Occipital lobe (tissue), 2 donors: ENCODE results near the gene TMEM88. TPM values are rescaled to one million over a fixed set of nuclear protein-coding genes. Genes with fewer than 3 reads are reported as not detected.
A peak's percentile ranks its signal among the peaks of the same experiment; 100 is the strongest.

Source experiments
- DNase-seq: peaks from one replicate; lab custom pipeline; 2025; lab: John Stamatoyannopoulos, UW
- total RNA-seq: library from RNA; depleted of rRNA; stranded (reverse); fragments of >200 nt; gene quantifications from one replicate; pipeline ENCODE4 v1.2.3, GENCODE V29; 2014

TMEM88 gene
- total RNA-seq, 1 donor from 2014 or later = 1.2 TPM

- peak; percentile 49 for DNase-seq
Measured at GRCh38 chr17:7843536-7844291, 11.2 kb upstream of the TMEM88 start.

GRCh38 chr17:7844292-7845154 lies 10.3 kb upstream of the TMEM88 start:
- peak; percentile 91 for DNase-seq

GRCh38 chr17:7845359-7846062 lies 9.4 kb upstream of the TMEM88 start:
- no peak for DNase-seq

- DNase-seq = no peak
Measured at GRCh38 chr17:7846063-7846735, 8.7 kb upstream of the TMEM88 start.

- no peak for DNase-seq
Measured at GRCh38 chr17:7846765-7847661, 7.9 kb upstream of the TMEM88 start.

- DNase-seq = no peak
Measured at GRCh38 chr17:7848131-7848579, 6.7 kb upstream of the TMEM88 start.

GRCh38 chr17:7848739-7849129 lies 6.1 kb upstream of the TMEM88 start:
- DNase-seq = no peak

GRCh38 chr17:7849130-7849750 lies 5.6 kb upstream of the TMEM88 start:
- no peak for DNase-seq

- DNase-seq = no peak
Measured at GRCh38 chr17:7849751-7850504, 4.9 kb upstream of the TMEM88 start.

- no peak for DNase-seq
Measured at GRCh38 chr17:7850701-7851437, 4.0 kb upstream of the TMEM88 start.

- peak; percentile 77 for DNase-seq
Measured at GRCh38 chr17:7851438-7852261, 3.2 kb upstream of the TMEM88 start.

- no peak for DNase-seq
Measured at GRCh38 chr17:7852262-7852670, 2.6 kb upstream of the TMEM88 start.

GRCh38 chr17:7852919-7853690 lies 1.8 kb upstream of the TMEM88 start:
- no peak for DNase-seq

GRCh38 chr17:7853691-7854038 lies 1.2 kb upstream of the TMEM88 start:
- no peak for DNase-seq

GRCh38 chr17:7854078-7854777 lies 638 bp upstream of the TMEM88 start:
- DNase-seq = no peak

GRCh38 chr17:7855660-7856010 lies 769 bp downstream of the TMEM88 start:
- no peak for DNase-seq
